NT2/D1 (cell line): Measurements from ENCODE around the gene GPC6.

Source experiments
- DNase-seq: peaks from one replicate; pipeline ENCODE4 v3.0.0-alpha.2; 2011; ENCODE audit warnings: low read depth, low spot score
- H3K27me3 ChIP-seq: 2 replicates; pipeline ENCODE4 v1.6.0; 2011; ENCODE audit warnings: mild to moderate bottlenecking; ENCODE audit not compliant: insufficient read length, insufficient read depth
- H3K36me3 ChIP-seq: 2 replicates; pipeline ENCODE4 v1.6.1; 2011; ENCODE audit warnings: mild to moderate bottlenecking, low read length, mixed read lengths; ENCODE audit not compliant: insufficient read depth, insufficient read length
- H3K4me1 ChIP-seq: 2 replicates; pipeline ENCODE4 v1.5.1; 2011; ENCODE audit not compliant: insufficient read depth, insufficient read length
- H3K4me3 ChIP-seq: 2 replicates; pipeline ENCODE4 v1.5.1; 2011; ENCODE audit warnings: low read depth; ENCODE audit not compliant: insufficient read length
- H3K9ac ChIP-seq: 2 replicates; pipeline ENCODE4 v1.6.0; 2011; ENCODE audit warnings: low read depth; ENCODE audit not compliant: insufficient read length
- H3K9me3 ChIP-seq: 2 replicates; pipeline ENCODE4 v1.5.1; 2011; ENCODE audit warnings: mild to moderate bottlenecking, low read length; ENCODE audit not compliant: insufficient read depth
- SUZ12 ChIP-seq: IDR thresholded peaks from 2 replicates; pipeline ENCODE4 v1.6.1; 2011; ENCODE audit not compliant: insufficient read length, insufficient read depth; ENCODE audit errors: extremely low read depth
- YY1 ChIP-seq: IDR thresholded peaks from 2 replicates; pipeline ENCODE4 v1.6.1; 2011; ENCODE audit not compliant: insufficient read length, insufficient read depth
- ZNF274 ChIP-seq: IDR thresholded peaks from 2 replicates; pipeline ENCODE4 v1.6.1; 2011; ENCODE audit warnings: mild to moderate bottlenecking, low read depth, low read length

Gene GPC6

GRCh38 chr13:94119360-94119936 is 892.8 kb downstream of the GPC6 start:
- Histone ChIP-seq H3K4me3 (no peak overlapping the region), H3K9ac (no peak overlapping the region), H3K27me3 (no peaks in the 10 kb centered on the region), H3K4me1 (no peaks in the 10 kb centered on the region), H3K9me3 (no peaks in the 10 kb centered on the region), H3K36me3 (no peaks in the 10 kb centered on the region)
- no peak for DNase-seq
- TF ChIP-seq ZNF274 (no peak), SUZ12 (no peak), YY1 (no peak)

GRCh38 chr13:94120878-94121277 is 894.3 kb downstream of the GPC6 start:
- no peak for DNase-seq
- H3K4me3 ChIP-seq, result no peak overlapping the region

GRCh38 chr13:94121686-94122085 is 895.1 kb downstream of the GPC6 start:
- TF ChIP-seq YY1 (no peak), ZNF274 (no peak), SUZ12 (no peak)
- Histone ChIP-seq H3K4me1 (no peaks in the 10 kb centered on the region), H3K9me3 (no peaks in the 10 kb centered on the region), H3K9ac (no peak overlapping the region), H3K4me3 (no peak overlapping the region), H3K36me3 (no peaks in the 10 kb centered on the region), H3K27me3 (no peaks in the 10 kb centered on the region)
- DNase-seq, result no peak

More at GRCh38 chr13:94120878-94121277, 894.3 kb downstream of the GPC6 start:
- TF ChIP-seq YY1, result no peak
- no peak for TF ChIP-seq ZNF274
- no peaks in the 10 kb centered on the region for H3K4me1 ChIP-seq
- H3K36me3 ChIP-seq, result no peaks in the 10 kb centered on the region
- no peaks in the 10 kb centered on the region for H3K9me3 ChIP-seq
- no peak overlapping the region for H3K9ac ChIP-seq
- H3K27me3 ChIP-seq, result no peaks in the 10 kb centered on the region

- Histone ChIP-seq H3K36me3 (no peaks in the 10 kb centered on the region), H3K4me3 (no peak overlapping the region), H3K27me3 (no peaks in the 10 kb centered on the region), H3K4me1 (no peaks in the 10 kb centered on the region), H3K9me3 (no peaks in the 10 kb centered on the region), H3K9ac (no peak overlapping the region)
- no peak for TF ChIP-seq ZNF274
- no peak for TF ChIP-seq YY1
- no peak for TF ChIP-seq SUZ12
- DNase-seq, result no peak
Measured at GRCh38 chr13:94122300-94122915, 895.8 kb downstream of the GPC6 start.

- Histone ChIP-seq H3K9ac (no peak overlapping the region), H3K27me3 (no peaks in the 10 kb centered on the region), H3K36me3 (no peaks in the 10 kb centered on the region), H3K4me1 (no peaks in the 10 kb centered on the region), H3K4me3 (no peak overlapping the region), H3K9me3 (no peaks in the 10 kb centered on the region)
- TF ChIP-seq ZNF274 (no peak), SUZ12 (no peak), YY1 (no peak)
- DNase-seq, result no peak
Measured at GRCh38 chr13:94123557-94123956, 897.0 kb downstream of the GPC6 start.

GRCh38 chr13:94128430-94128829 is 901.8 kb downstream of the GPC6 start:
- H3K9me3 ChIP-seq, result no peaks in the 10 kb centered on the region
- no peak overlapping the region for H3K4me3 ChIP-seq
- TF ChIP-seq ZNF274, result no peak
- TF ChIP-seq SUZ12, result no peak
- TF ChIP-seq YY1, result no peak
- no peaks in the 10 kb centered on the region for H3K36me3 ChIP-seq
- no peak for DNase-seq
- H3K27me3 ChIP-seq, result no peaks in the 10 kb centered on the region
- no peaks in the 10 kb centered on the region for H3K4me1 ChIP-seq
- H3K9ac ChIP-seq, result no peak overlapping the region

- no peaks in the 10 kb centered on the region for H3K4me1 ChIP-seq
- TF ChIP-seq SUZ12 (no peak), YY1 (no peak), ZNF274 (no peak)
- no peak overlapping the region for H3K9ac ChIP-seq
- no peak for DNase-seq
- no peaks in the 10 kb centered on the region for H3K9me3 ChIP-seq
- no peaks in the 10 kb centered on the region for H3K27me3 ChIP-seq
- no peak overlapping the region for H3K4me3 ChIP-seq
- H3K36me3 ChIP-seq, result no peaks in the 10 kb centered on the region
Measured at GRCh38 chr13:94129490-94129894, 902.9 kb downstream of the GPC6 start.
